Measurements from ENCODE around the gene TGFBR2.
"Not testable (repeated sequence)": the region's sequence is repeated elsewhere in the genome, so short reads cannot be mapped to it uniquely, and the experiment has no call there.

The TGFBR2 gene

GRCh38 chr3:30655187-30655812, 48.9 kb downstream of the TGFBR2 start:
- no peak for FAIRE-seq
- no peak for DNase-seq (ENCODE audit: low spot score)

- FAIRE-seq: no peak
Measured at GRCh38 chr3:30656624-30657141, 50.3 kb downstream of the TGFBR2 start.

DNA sequence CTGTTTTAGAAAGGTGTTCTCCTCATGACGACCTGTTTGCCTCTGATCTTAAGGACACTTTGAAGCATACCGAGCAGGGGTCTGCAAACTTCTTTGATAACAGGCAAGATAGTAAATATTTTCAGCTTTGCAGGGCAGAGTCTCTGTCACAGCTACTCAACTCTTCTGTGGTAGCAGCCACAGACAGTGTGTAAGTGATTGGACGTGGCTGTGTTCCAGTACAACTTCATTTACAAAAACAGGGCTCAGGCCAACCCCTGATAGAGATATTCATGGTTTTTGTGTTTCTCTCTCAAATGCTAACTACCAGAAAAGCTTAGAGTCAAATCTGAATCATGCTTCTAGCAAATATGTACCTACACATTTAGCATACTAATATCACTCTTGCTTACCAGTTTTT, 51.5 kb downstream of the TGFBR2 start:
- FAIRE-seq: no peak
- DNase-seq (ENCODE audit: low spot score): no peak

More at GRCh38 chr3:30656624-30657141, 50.3 kb downstream of the TGFBR2 start:
- no peak for DNase-seq (ENCODE audit: low spot score)

DNA sequence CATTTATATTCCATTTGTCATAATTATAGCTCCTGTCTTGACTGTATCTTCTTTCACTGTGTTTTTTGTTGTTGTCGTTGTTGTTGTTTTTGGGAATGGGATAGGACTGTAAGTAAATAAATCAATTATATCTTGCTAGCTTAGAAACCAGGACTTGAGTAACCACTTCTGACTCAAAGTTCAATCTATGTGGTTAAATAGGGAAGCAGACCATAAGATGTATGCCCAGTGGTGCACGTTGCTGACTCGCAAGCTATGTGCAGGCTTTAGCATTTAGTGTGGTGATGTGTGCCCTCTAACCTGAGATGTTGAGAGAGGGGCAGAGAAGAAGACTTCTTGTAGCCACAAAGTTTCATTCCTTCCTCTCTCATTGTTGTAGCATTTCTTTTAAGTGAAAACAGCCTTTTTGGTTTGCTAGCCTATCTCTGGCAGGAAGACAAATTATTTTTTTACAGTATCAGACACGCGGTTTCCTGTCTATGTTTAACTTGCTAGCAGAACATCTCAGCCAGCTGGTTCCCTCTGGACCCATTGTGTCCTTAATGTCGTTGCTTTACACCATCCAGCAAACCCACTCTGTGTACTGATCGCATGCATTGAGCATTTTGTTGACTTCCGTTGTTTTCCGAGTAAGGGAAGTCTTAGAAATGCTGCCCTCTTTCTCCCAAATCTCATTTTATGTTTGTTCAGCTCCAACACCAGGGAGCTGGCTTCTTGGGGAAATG, 52.1 kb downstream of the TGFBR2 start:
- DNase-seq (ENCODE audit: low spot score) (peak; percentile 23), FAIRE-seq (peak; percentile 66)

DNA sequence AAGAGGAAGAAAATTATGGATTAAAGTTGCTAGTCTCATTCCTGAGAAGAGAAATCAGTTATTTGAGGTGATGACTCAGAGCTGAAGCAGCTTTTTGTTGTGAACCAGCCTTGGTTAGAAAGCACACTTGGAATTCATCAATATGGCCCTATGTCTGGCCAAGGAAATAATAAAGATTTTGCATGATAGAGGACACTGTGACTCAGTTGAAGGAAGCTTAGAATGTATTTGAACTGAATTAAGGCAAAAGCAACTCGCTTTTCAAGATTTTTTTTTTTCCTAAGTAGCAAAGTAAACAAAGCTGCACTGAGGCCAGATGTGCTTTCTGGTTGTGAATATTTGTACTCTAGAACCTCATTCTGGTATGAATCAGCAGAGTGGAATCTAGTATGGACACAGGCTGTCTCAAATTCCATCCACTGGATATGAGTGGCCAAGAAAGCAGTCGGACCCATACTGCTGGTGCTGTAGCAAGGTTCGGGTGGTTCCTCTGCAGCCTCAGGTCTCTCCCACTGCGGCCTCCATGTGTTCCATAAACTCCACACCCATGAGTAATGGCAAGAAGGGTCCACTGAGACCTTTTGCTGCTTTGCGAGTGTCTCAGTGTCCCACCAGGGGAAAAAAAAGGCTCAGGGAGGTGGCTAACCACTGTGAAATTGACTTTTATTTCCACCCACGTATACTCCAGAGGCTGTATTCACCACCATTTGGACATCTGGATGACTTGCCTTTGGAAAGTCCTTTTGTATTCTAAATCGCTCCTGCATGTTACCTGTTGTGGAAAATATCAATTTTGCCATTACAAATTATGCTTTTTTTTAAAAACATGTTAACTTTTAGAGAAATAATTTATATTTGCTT, 53.1 kb downstream of the TGFBR2 start:
- FAIRE-seq (peak; percentile 74), DNase-seq (ENCODE audit: low spot score) (peak; percentile 77)

DNA sequence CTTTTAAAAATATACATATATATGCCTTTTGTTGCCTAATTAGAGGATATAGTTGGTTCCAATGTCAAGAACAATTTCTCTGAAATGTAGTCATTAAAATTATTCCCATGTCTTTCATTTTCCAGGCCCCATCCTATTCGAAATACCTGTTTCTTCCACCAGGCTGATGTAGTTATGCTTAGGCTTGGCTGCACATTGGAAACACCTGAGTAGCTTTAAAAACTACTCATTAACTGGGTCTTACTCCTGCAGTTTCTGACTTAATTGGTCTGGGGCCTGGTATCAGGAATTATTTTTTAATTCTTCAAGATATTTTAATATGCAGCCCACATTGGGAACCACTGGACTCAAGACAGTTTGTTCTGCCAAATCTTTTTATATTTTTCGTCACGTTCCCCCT, 53.7 kb downstream of the TGFBR2 start:
- no peak for FAIRE-seq
- DNase-seq (ENCODE audit: low spot score): no peak

GRCh38 chr3:30660656-30661055, 54.3 kb downstream of the TGFBR2 start:
- DNase-seq (ENCODE audit: low spot score) (no peak), FAIRE-seq (no peak)

DNA sequence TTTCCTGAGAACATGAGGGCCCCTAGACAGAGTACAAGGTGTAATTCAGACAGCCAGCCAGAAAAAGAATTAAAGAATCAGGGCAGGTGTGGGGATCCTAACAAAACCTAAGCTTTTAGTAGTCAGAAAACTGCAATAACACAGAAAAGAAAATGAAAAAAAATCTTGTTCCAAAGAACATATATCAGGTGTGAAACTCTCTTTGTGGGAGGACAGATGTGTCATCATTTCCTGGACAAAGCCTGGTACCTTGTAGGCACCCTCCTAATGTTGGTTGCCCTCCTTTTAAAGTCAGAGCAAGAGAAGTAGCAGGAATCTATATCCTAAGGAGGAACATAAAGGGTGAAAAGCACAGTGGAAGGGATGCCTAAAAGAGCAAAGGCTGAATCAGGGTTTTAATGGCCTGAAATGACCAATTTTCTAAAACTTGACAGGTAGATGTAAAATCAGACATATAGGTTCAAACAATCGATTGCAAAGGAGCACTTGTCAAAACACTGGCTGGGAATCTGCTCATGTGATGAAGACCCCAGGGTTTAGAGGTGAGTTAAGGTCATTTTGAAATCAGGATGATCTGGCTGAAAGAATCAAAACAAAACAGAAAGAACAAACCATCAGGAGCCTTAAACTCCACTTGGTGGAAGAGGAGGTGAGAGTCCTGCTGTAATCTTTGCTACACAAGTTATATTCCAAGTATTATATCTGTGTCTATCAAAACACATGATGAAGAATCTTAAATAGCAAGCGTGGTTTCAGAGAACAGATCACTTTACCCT, 54.9 kb downstream of the TGFBR2 start:
- no peak for FAIRE-seq
- no peak for DNase-seq (ENCODE audit: low spot score)

DNA sequence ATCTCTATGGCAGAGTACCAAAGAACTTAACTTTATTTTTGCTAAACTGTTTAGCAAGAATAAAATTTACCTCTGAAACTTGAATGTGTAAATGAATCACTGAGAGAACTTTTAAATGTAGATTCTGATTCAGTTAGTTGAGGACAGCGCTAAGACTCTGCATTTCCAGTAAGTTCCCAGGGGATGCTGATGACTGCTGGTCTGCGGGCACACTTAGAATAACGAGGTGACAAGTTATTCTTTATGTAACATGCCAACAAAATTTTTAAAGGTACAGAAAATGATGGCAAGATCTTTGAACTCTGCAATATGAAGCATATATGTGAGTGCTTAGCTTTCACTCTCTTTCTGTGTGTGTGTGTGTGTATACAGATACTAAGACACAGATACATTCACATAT, 56.4 kb downstream of the TGFBR2 start:
- FAIRE-seq: no peak

DNA sequence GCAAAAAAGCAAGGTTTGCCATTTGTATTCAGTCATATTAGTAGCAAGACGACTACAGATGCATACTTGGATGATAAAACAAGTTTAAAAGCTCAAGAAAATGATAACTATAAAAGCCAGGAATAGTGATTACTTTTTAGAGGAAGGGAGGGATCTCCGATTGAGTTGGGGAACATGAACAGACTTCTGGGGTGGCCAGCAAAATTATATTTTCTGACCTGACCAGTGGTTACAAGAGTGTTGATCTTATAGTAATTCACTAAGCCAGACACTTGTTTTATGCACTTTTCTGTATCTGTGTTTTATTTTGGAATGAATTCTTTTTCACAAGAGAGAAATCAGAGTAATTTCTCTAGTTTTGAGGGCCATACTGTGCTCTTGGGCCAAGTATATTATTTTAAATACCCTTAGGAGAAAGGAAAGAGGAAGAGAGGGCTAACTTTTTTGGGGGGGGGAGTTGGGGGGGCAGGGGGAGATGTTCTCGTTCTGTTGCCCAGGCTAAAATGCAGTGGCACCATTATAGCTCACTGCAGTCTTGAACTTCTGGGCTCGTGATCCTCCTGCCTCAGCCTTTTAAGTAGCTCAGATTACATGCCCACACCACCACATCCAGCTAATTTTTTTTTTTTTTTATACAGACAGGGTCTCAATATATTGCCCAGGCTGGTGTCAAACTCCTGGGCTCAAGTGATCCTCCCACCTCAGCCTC, 57.3 kb downstream of the TGFBR2 start:
- FAIRE-seq: no peak
- no peak for DNase-seq (ENCODE audit: low spot score)

More for the DNA sequence above, 56.4 kb downstream of the TGFBR2 start:
- no peak for DNase-seq (ENCODE audit: low spot score)

- FAIRE-seq (no peak), DNase-seq (ENCODE audit: low spot score) (no peak)
Measured at GRCh38 chr3:30664459-30664858, 58.1 kb downstream of the TGFBR2 start.

- no peak for FAIRE-seq
- no peak for DNase-seq (ENCODE audit: low spot score)
Measured at GRCh38 chr3:30664884-30665283, 58.5 kb downstream of the TGFBR2 start.

GRCh38 chr3:30665539-30665938, 59.1 kb downstream of the TGFBR2 start:
- DNase-seq (ENCODE audit: low spot score): no peak
- FAIRE-seq: no peak

- DNase-seq (ENCODE audit: low spot score): no peak
- no peak for FAIRE-seq
Measured at GRCh38 chr3:30666572-30667279, 60.3 kb downstream of the TGFBR2 start.

- DNase-seq (ENCODE audit: low spot score) (peak; percentile 49), FAIRE-seq (no peak)
Measured at GRCh38 chr3:30667280-30667651, 60.9 kb downstream of the TGFBR2 start.

- FAIRE-seq (no peak), DNase-seq (ENCODE audit: low spot score) (no peak)
Measured at GRCh38 chr3:30668051-30668609, 61.7 kb downstream of the TGFBR2 start.

DNA sequence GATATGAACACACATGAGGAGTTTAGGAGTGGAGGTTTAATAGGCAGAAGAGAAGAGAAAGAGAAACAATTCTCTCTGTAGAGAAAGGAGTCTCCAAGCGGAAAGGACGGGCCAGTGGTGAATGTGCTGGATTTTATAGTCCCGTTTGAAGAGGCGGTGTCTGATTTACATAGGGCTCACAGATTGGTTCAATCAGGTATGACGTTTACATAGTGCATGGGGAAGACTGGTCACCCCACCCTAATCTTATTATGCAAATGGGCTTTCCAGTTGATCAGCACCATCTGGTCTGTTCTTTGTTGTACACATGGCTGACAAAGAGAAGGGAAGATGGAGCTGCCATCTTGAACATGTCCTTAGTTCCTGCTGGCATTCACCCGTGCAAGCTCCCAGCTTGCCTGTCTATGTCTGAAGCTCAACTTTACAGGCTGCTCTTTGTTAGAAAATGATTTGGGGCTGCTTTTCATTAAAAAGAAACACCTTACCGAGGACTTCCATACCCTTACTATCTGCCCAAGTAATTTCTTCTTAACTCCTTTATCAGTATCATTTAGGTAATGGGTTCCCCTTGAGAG, 63.0 kb downstream of the TGFBR2 start:
- FAIRE-seq; DNase-seq (ENCODE audit: low spot score): not testable (repeated sequence)

- no peak for DNase-seq (ENCODE audit: low spot score)
- no peak for FAIRE-seq
Measured at GRCh38 chr3:30670292-30670691, 63.9 kb downstream of the TGFBR2 start.

All from urothelium cell line (cell line).